Neuronal stem cell (in vitro differentiated cells): Measurements from ENCODE around the gene THRA.

Experiments
- DNase-seq: peaks from one replicate; pipeline ENCODE4 v3.0.0-alpha.2; 2013; ENCODE audit warnings: low spot score
- H2AFZ ChIP-seq: one replicate; pipeline ENCODE4 v1.6.1; 2013; ENCODE audit warnings: mild to moderate bottlenecking, low read length, inconsistent platforms
- H2AK5ac ChIP-seq: 2 replicates; pipeline ENCODE4 v1.6.1; 2013; ENCODE audit warnings: low read depth, mild to moderate bottlenecking, inconsistent platforms, low read length, moderate library complexity, mixed read lengths
- H2BK120ac ChIP-seq: 2 replicates; pipeline ENCODE4 v1.6.1; 2013; ENCODE audit warnings: low read depth, mild to moderate bottlenecking, inconsistent platforms, low read length, moderate library complexity, mixed read lengths
- H2BK12ac ChIP-seq: one replicate; pipeline ENCODE4 v1.6.1; 2013; ENCODE audit warnings: low read length, inconsistent platforms
- H2BK15ac ChIP-seq: 2 replicates; pipeline ENCODE4 v1.6.1; 2013; ENCODE audit warnings: mild to moderate bottlenecking, low read length, inconsistent platforms, mixed read lengths
- H2BK5ac ChIP-seq: one replicate; pipeline ENCODE4 v1.6.1; 2013; ENCODE audit warnings: inconsistent platforms, mild to moderate bottlenecking, low read length, moderate library complexity
- H3K14ac ChIP-seq: one replicate; pipeline ENCODE4 v1.6.1; 2013; ENCODE audit warnings: low read length, inconsistent platforms
- H3K18ac ChIP-seq: 2 replicates; pipeline ENCODE4 v1.6.1; 2013; ENCODE audit warnings: low read length, inconsistent platforms
- H3K23ac ChIP-seq: 2 replicates; pipeline ENCODE4 v1.6.1; 2013; ENCODE audit warnings: low read depth, mild to moderate bottlenecking, mixed read lengths, low read length, inconsistent platforms; ENCODE audit not compliant: poor library complexity
- H3K27ac ChIP-seq: replicated peaks from 3 replicates; pipeline ENCODE4 v1.5.1; 2013; ENCODE audit warnings: low read length, inconsistent platforms
- H3K27me3 ChIP-seq, 3 experiments: 2 replicates each; pipeline ENCODE4 v1.6.1; 2013; ENCODE audit warnings: low read length in 3 of 3, mild to moderate bottlenecking in 2 of 3, inconsistent platforms in 1 of 3, low read depth in 1 of 3, mixed read lengths in 1 of 3, moderate library complexity in 1 of 3; ENCODE audit not compliant: control insufficient read depth in 3 of 3, insufficient read depth in 3 of 3
- H3K36me3 ChIP-seq, 2 donors: replicated peaks in 1 of 2; 2 replicates each; pipeline ENCODE4 v1.6.1; 2013; ENCODE audit warnings: low read length in 2 of 2; ENCODE audit not compliant: control insufficient read depth in 2 of 2, insufficient read depth in 2 of 2
- H3K4ac ChIP-seq: 2 replicates; pipeline ENCODE4 v1.6.1; 2013; ENCODE audit warnings: inconsistent platforms, mild to moderate bottlenecking, low read length, moderate library complexity
- H3K4me1 ChIP-seq, 2 donors: 1 replicate in 1 of 2; 2 replicates in 1 of 2; pipeline ENCODE4 v1.6.1; 2013; ENCODE audit warnings: low read length in 2 of 2, low read depth in 1 of 2; ENCODE audit not compliant: control insufficient read depth in 2 of 2, insufficient read depth in 1 of 2
- H3K4me2 ChIP-seq: one replicate; pipeline ENCODE4 v1.6.1; 2013; ENCODE audit warnings: mild to moderate bottlenecking, low read length, inconsistent platforms; ENCODE audit not compliant: insufficient read depth, poor library complexity, severe bottlenecking
- H3K4me3 ChIP-seq, 2 donors: 2 replicates each; pipeline ENCODE4 v1.5.1; 2013; ENCODE audit warnings: low read length in 2 of 2, mild to moderate bottlenecking in 2 of 2, inconsistent platforms in 1 of 2, moderate library complexity in 1 of 2
- H3K79me1 ChIP-seq: one replicate; pipeline ENCODE4 v1.6.1; 2013; ENCODE audit warnings: low read depth, mild to moderate bottlenecking, inconsistent platforms, low read length, moderate library complexity
- H3K9ac ChIP-seq: one replicate; pipeline ENCODE4 v1.6.1; 2013; ENCODE audit warnings: mild to moderate bottlenecking, low read depth, low read length, inconsistent platforms; ENCODE audit not compliant: poor library complexity
- H3K9me3 ChIP-seq, 2 donors: replicated peaks in 1 of 2; 2 replicates each; pipeline versions ENCODE3 to v1.6.1; 2013; ENCODE audit warnings: low read length in 2 of 2, mild to moderate bottlenecking in 2 of 2, inconsistent platforms in 1 of 2, low read depth in 1 of 2, mixed read lengths in 1 of 2, moderate library complexity in 1 of 2; ENCODE audit not compliant: control insufficient read depth in 2 of 2, insufficient read depth in 1 of 2
- H4K8ac ChIP-seq: one replicate; pipeline ENCODE4 v1.6.1; 2013; ENCODE audit warnings: low read depth, mild to moderate bottlenecking, inconsistent platforms, low read length, moderate library complexity
- H4K91ac ChIP-seq: one replicate; pipeline ENCODE4 v1.6.1; 2013; ENCODE audit warnings: low read length, low read depth, mild to moderate bottlenecking, inconsistent platforms; ENCODE audit not compliant: poor library complexity
- WGBS, 2 donors: extraction: QIAGEN DNeasy Blood & Tissue Kit; methylation state at CpG; one replicate each; pipeline ENCODE4 v1.1.7; 2013; ENCODE audit warnings: missing lambda C conversion rate in 2 of 2, mixed read lengths in 1 of 2; ENCODE audit not compliant: insufficient read length in 2 of 2, insufficient replicate concordance in 1 of 2; ENCODE audit errors: extremely low coverage in 2 of 2; 5-methylcytosine and 5-hydroxymethylcytosine counted together

THRA gene

GRCh38 chr17:40064971-40065768 lies 2.4 kb downstream of the THRA start:
- H3K27ac ChIP-seq: peak overlapping the region; percentile 53
- no peak overlapping the region for H2BK120ac ChIP-seq
- no peak overlapping the region for H4K91ac ChIP-seq
- no peak overlapping the region for H2AK5ac ChIP-seq
- H3K4me3 ChIP-seq: peak overlapping the region in 1 of 2 donors; percentile 84
- no peaks in the 10 kb centered on the region for H3K36me3 ChIP-seq
- peak overlapping the region; percentile 62 for H2AFZ ChIP-seq
- no peak overlapping the region for H3K14ac ChIP-seq
- H3K23ac ChIP-seq: no peak overlapping the region
- H3K79me1 ChIP-seq: no peaks in the 10 kb centered on the region
- no peaks in the 10 kb centered on the region for H3K9me3 ChIP-seq
- H2BK5ac ChIP-seq: no peak overlapping the region
- H2BK12ac ChIP-seq: no peak overlapping the region
- H3K4me1 ChIP-seq: peaks cover 51 to 62% of the 10 kb centered on the region in 2 donors
- no peak overlapping the region for H3K4ac ChIP-seq
- H4K8ac ChIP-seq: no peak overlapping the region
- H2BK15ac ChIP-seq: no peak overlapping the region
- peak overlapping the region; percentile 72 for H3K18ac ChIP-seq
- peak overlapping the region; percentile 35 for H3K4me2 ChIP-seq
- WGBS, 2 donors: no CpG with 5 or more reads among the region's 10 CpGs
- no peak for DNase-seq
- peaks cover 0 to 5% (median 0%) of the 10 kb centered on the region in 3 experiments for H3K27me3 ChIP-seq
- peak overlapping the region; percentile 75 for H3K9ac ChIP-seq

DNA sequence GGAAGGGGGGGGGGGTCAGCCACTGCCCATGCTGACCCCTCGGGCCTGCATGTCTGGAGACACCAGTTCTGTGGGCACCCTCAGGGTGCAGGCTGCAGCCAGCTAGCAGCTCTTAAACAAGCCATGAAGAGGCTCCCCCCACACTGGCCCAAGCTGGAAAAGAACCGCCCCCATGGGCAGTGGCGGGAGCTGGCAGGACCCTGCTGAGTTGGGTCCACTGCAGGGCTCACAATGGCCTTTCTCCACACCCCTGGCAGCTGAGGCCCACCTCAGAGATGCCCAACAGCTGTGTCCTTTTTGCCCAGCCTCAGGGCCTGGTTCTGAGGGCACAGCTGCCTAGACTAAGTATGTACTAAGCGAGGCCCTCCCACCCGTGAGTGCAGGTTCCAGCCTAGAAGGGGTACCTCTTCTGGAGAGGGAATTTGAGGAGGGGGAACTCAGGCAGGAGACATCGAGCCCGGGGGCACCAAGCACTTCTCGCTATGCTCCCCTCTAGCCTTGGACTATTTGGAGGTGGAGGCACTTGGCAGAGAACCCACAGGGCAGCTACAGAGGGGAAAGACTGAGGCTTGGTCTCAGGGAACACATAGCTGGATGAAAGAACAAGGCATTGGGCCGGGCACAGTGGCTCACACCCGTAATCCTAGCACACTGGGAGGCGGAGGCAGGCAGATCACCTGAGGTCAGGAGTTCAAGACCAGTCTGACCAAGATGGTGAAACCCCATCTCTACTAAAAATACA lies 3.2 kb downstream of the THRA start:
- Histone ChIP-seq H2AFZ (peak overlapping the region; percentile 62), H3K79me1 (no peaks in the 10 kb centered on the region), H3K27ac (no peak overlapping the region), H2BK5ac (no peak overlapping the region), H4K8ac (no peak overlapping the region), H3K18ac (peak overlapping the region; percentile 55), H2BK15ac (no peak overlapping the region), H3K36me3 (no peaks in the 10 kb centered on the region), H3K4me2 (peak overlapping the region; percentile 35), H3K27me3 (peaks cover 0 to 5% (median 0%) of the 10 kb centered on the region in 3 experiments), H3K9ac (peak overlapping the region; percentile 75), H3K9me3 (no peaks in the 10 kb centered on the region), H2AK5ac (peak overlapping the region; percentile 28), H3K4me3 (peak overlapping the region in 1 of 2 donors; percentile 84), H2BK120ac (no peak overlapping the region), H4K91ac (no peak overlapping the region), H3K23ac (no peak overlapping the region), H3K4me1 (peaks cover 58 to 68% of the 10 kb centered on the region in 2 donors), H3K14ac (no peak overlapping the region), H3K4ac (no peak overlapping the region), H2BK12ac (no peak overlapping the region)
- no CpG with 5 or more reads among the region's 11 CpGs for WGBS, 2 donors
- no peak for DNase-seq

GRCh38 chr17:40067710-40068109 lies 4.9 kb downstream of the THRA start:
- Histone ChIP-seq H2AFZ (no peak overlapping the region), H3K4me2 (no peak overlapping the region), H2BK12ac (no peak overlapping the region), H3K79me1 (no peaks in the 10 kb centered on the region), H3K14ac (peak overlapping the region; percentile 40), H3K27me3 (no peaks in the 10 kb centered on the region), H3K36me3 (no peaks in the 10 kb centered on the region), H3K4ac (no peak overlapping the region), H3K23ac (no peak overlapping the region), H3K4me3 (no peak overlapping the region), H3K4me1 (peaks cover 64 to 75% of the 10 kb centered on the region in 2 donors), H2AK5ac (peak overlapping the region; percentile 95), H2BK120ac (peak overlapping the region; percentile 43), H3K9ac (no peak overlapping the region), H3K18ac (no peak overlapping the region), H3K9me3 (no peaks in the 10 kb centered on the region), H4K91ac (no peak overlapping the region), H2BK15ac (peak overlapping the region; percentile 80), H4K8ac (no peak overlapping the region), H3K27ac (no peak overlapping the region), H2BK5ac (no peak overlapping the region)
- DNase-seq: no peak
- WGBS, 2 donors: no CpG with 5 or more reads among the region's 7 CpGs

DNA sequence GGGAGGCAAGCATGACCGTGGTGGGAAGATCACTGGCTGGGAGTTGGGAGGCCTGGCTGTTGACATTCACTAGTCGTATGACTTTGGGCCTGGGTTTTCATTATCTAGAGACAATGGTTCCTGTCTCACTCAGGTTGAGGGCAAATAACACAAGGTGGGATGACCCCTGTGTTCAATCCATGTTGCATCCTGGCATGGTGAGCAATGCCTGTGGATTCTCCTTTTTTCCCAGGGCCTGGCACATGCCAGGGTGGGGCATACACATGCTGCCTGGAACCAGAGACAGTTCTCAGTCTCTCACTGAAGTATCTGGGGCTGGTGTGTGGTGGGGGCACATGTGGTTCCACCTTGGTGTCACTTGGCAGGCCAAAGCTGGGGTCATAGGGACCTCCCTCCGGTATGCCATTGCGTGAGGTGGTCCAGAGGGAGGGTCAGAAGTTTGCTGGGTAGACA lies 5.4 kb downstream of the THRA start:
- Histone ChIP-seq H3K4ac (no peak overlapping the region), H3K9me3 (no peaks in the 10 kb centered on the region), H2BK120ac (peak overlapping the region; percentile 43), H3K27ac (peak overlapping the region; percentile 59), H3K14ac (peak overlapping the region; percentile 40), H4K8ac (no peak overlapping the region), H2AFZ (peak overlapping the region; percentile 64), H3K36me3 (no peaks in the 10 kb centered on the region), H2BK12ac (no peak overlapping the region), H3K4me1 (peaks cover 64 to 75% of the 10 kb centered on the region in 2 donors), H3K9ac (no peak overlapping the region), H3K18ac (peak overlapping the region; percentile 82), H3K27me3 (no peaks in the 10 kb centered on the region), H2BK5ac (peak overlapping the region; percentile 83), H2BK15ac (peak overlapping the region; percentile 80), H3K79me1 (no peaks in the 10 kb centered on the region), H3K4me2 (peak overlapping the region; percentile 21), H4K91ac (peak overlapping the region; percentile 61), H3K4me3 (peak overlapping the region in 1 of 2 donors; percentile 31), H2AK5ac (peak overlapping the region; percentile 95), H3K23ac (no peak overlapping the region)
- no peak for DNase-seq
- WGBS, 2 donors: no CpG with 5 or more reads among the region's 4 CpGs
